Fibroblast of pulmonary artery (primary cell): Measurements from ENCODE around the gene ADNP2.

Source experiments
- DNase-seq: peaks from one replicate; pipeline ENCODE4 v3.0.0-alpha.2; 2010; ENCODE audit warnings: low read depth
- H3K4me3 ChIP-seq: replicated peaks from 2 replicates; pipeline ENCODE4 v1.5.1; 2011; ENCODE audit warnings: low read depth, mild to moderate bottlenecking, control low read depth, low read length, moderate library complexity
- TF ChIP-seq, protein P1 (sequence below): IDR thresholded peaks from 2 replicates; pipeline ENCODE4 v1.5.1; 2011; ENCODE audit warnings: mild to moderate bottlenecking, control low read depth, low read length, inconsistent platforms; ENCODE audit errors: missing control alignments

ADNP2 gene

GRCh38 chr18:80104364-80104779, 4.7 kb upstream of the ADNP2 start:
- TF ChIP-seq, protein P1, sequence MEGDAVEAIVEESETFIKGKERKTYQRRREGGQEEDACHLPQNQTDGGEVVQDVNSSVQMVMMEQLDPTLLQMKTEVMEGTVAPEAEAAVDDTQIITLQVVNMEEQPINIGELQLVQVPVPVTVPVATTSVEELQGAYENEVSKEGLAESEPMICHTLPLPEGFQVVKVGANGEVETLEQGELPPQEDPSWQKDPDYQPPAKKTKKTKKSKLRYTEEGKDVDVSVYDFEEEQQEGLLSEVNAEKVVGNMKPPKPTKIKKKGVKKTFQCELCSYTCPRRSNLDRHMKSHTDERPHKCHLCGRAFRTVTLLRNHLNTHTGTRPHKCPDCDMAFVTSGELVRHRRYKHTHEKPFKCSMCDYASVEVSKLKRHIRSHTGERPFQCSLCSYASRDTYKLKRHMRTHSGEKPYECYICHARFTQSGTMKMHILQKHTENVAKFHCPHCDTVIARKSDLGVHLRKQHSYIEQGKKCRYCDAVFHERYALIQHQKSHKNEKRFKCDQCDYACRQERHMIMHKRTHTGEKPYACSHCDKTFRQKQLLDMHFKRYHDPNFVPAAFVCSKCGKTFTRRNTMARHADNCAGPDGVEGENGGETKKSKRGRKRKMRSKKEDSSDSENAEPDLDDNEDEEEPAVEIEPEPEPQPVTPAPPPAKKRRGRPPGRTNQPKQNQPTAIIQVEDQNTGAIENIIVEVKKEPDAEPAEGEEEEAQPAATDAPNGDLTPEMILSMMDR = no peak
- no peak overlapping the region for H3K4me3 ChIP-seq
- DNase-seq = no peak

- H3K4me3 ChIP-seq = no peak overlapping the region
- DNase-seq = no peak
Observed at GRCh38 chr18:80105369-80106167, 3.5 kb upstream of the ADNP2 start.

DNA sequence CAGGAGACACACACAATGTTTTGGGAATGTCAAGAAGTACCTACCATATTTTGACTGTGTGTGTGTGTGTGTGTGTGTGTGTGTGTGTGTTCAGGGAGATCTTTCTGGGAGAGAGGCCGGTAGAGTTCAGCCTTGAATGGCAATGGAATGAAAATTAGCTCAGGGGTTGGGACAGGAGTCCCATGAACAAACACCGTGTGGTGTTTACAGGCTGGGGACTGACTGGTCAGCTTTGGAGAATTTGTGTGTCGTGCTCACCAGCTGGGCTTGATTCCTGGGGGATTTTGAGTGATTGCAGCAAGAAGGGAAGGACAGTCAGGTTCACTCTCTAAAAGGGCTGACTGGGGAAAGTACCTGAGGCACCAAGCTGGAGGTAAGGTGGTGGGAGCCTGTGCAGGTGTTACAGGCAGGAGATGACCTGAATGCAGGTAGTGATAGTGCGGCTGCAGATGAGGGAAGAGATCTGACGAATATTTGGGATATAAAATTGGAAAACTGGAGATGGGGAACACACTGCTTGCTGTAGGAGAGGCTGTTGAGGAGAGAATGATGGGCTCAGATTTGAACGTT, 2.5 kb upstream of the ADNP2 start:
- no peak overlapping the region for H3K4me3 ChIP-seq
- TF ChIP-seq, protein P1 = no peak
- no peak for DNase-seq

More at GRCh38 chr18:80105369-80106167, 3.5 kb upstream of the ADNP2 start:
- TF ChIP-seq, protein P1 = no peak

DNA sequence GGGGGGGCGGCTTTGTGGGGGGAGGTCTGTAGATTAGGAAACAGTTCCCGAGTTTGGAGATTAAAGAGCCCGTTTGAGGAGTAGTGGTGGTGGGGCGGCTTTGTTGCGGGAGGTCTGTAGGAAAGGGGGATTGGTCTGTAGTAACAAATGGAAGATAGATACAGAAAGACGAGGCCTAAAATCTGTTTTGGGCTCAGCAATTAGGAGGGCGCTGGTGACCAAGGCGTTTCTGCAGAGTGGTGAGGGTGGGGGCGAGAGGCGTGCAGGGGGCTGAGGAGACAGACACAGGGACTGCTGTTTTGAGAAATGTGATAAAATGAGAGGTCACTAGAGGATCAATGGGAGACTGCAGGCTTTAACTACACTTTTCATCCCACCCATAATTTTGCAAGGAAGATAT, 1.6 kb upstream of the ADNP2 start:
- TF ChIP-seq, protein P1 = no peak
- no peak for DNase-seq
- H3K4me3 ChIP-seq = no peak overlapping the region

GRCh38 chr18:80108121-80108536, 933 bp upstream of the ADNP2 start:
- TF ChIP-seq, protein P1 = no peak
- no peak overlapping the region for H3K4me3 ChIP-seq
- DNase-seq = no peak

- peak overlapping the region; percentile 69 for H3K4me3 ChIP-seq
- peak; percentile 40 for DNase-seq
- TF ChIP-seq, protein P1 = no peak
Observed at GRCh38 chr18:80109676-80110078, 615 bp downstream of the ADNP2 start.
